MM.1S (cell line): ENCODE measurements around the gene PTGDS.

Source experiments
- EZH2 ChIP-seq: fragments of 300-600 bp; sonication (generic); optimal IDR thresholded peaks from 2 replicates; pipeline ENCODE3; 2017; ENCODE audit warnings: low read depth, mild to moderate bottlenecking, antibody characterized with exemption, low read length, mixed read lengths
- TF ChIP-seq, protein P1 (sequence below): fragments of 300-600 bp; sonication (generic); IDR thresholded peaks from 2 replicates; pipeline ENCODE4 v1.5.1; 2016; ENCODE audit warnings: antibody characterized with exemption, low read length, mixed read lengths

DNA sequence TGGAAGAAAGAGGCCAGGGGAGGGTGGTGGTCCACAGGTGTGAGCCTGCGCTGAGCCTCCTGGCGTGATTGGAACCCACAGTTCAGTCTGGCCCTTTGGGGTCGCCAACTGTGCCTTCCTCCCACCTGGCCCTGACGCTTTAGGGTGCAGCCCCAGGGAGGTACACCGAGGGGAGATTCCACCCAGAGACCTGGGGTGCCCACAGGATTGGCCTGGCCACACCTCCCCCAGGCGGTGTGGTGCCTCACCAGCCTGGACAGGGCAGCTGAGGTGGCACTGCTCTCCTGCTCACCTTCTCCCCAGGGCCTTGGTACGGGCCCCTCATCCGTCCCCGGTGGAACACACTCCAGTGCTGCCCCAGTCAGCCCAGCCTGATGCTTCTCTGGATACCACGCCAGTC is 20.1 kb downstream of the PTGDS start:
- TF ChIP-seq, protein P1, sequence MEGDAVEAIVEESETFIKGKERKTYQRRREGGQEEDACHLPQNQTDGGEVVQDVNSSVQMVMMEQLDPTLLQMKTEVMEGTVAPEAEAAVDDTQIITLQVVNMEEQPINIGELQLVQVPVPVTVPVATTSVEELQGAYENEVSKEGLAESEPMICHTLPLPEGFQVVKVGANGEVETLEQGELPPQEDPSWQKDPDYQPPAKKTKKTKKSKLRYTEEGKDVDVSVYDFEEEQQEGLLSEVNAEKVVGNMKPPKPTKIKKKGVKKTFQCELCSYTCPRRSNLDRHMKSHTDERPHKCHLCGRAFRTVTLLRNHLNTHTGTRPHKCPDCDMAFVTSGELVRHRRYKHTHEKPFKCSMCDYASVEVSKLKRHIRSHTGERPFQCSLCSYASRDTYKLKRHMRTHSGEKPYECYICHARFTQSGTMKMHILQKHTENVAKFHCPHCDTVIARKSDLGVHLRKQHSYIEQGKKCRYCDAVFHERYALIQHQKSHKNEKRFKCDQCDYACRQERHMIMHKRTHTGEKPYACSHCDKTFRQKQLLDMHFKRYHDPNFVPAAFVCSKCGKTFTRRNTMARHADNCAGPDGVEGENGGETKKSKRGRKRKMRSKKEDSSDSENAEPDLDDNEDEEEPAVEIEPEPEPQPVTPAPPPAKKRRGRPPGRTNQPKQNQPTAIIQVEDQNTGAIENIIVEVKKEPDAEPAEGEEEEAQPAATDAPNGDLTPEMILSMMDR: no peak
- TF ChIP-seq EZH2: no peak
